ENCODE measurements around the gene AQP6. TPM values are rescaled to one million over a fixed set of nuclear protein-coding genes. Genes with fewer than 3 reads are reported as not detected.

The AQP6 gene
- total and polyA plus RNA-seq, 10 of the 15 experiments (the other 5 are each of a cell fraction or from before 2014, with no cell fraction given) = not detected

DNA sequence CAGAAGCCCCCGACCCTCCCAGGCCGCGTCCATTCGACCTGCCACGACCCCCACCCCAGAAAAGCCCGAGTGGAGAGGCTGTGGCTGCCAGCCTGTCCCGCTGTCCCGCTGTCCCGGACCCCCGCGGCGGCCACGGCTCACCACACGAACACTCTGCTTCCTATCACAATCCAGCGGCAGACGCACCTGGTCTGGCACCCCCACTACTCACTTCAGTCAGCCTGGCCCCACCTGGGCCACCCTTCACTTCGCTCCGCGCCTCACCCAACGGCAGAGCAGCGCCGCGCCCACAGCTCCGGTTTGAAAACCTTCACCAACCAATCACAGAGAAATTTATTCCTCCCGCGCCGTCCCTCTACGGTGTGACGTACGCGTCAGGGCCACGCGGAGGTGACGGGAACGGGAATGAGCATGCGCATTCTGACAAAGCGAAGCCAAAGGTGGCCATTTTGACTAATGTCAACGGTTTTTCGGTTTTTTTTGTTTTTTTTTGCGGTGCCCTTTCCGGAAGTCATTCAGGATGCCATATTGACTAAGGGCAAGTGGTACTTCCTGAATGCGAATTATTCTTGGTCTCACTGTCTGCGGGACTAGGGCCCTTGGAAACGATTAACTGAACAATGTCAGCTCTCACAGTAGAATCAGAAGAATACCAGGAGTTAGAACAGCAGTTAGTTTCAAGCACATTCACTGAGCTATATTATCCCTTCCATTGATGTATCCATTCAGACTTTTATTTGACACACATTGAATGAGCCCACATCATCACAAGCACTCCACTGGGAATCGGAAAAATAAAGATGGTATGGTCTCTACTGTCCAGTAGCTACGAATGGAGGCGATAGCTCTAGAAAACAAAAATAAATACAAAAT is 52.7 kb downstream of the AQP6 start, which contains the start of gene RACGAP1 (continued):
- no peak for TF ChIP-seq MEF2B (IDR thresholded peaks at IDR 0.05; ENCODE audit: partially characterized antibody, poor library complexity, severe bottlenecking)
- TF ChIP-seq TARDBP (IDR thresholded peaks at IDR 0.05; ENCODE audit: borderline replicate concordance) = no peak
- TF ChIP-seq, protein P1, sequence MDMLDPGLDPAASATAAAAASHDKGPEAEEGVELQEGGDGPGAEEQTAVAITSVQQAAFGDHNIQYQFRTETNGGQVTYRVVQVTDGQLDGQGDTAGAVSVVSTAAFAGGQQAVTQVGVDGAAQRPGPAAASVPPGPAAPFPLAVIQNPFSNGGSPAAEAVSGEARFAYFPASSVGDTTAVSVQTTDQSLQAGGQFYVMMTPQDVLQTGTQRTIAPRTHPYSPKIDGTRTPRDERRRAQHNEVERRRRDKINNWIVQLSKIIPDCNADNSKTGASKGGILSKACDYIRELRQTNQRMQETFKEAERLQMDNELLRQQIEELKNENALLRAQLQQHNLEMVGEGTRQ (IDR thresholded peaks at IDR 0.05; ENCODE audit: borderline replicate concordance, low read depth, low read length) = peak; percentile 37; the same call in 1 of the 2 replicates
- TF ChIP-seq SMARCA5 (IDR thresholded peaks at IDR 0.05) = no peak
- TF ChIP-seq SMC3 (IDR thresholded peaks at IDR 0.05; ENCODE audit: borderline replicate concordance, low read length) = no peak
- peak; percentile 89 for TF ChIP-seq POLR2A (IDR thresholded peaks at IDR 0.05; ENCODE audit: low read depth, low read length)
- TF ChIP-seq, protein P2, sequence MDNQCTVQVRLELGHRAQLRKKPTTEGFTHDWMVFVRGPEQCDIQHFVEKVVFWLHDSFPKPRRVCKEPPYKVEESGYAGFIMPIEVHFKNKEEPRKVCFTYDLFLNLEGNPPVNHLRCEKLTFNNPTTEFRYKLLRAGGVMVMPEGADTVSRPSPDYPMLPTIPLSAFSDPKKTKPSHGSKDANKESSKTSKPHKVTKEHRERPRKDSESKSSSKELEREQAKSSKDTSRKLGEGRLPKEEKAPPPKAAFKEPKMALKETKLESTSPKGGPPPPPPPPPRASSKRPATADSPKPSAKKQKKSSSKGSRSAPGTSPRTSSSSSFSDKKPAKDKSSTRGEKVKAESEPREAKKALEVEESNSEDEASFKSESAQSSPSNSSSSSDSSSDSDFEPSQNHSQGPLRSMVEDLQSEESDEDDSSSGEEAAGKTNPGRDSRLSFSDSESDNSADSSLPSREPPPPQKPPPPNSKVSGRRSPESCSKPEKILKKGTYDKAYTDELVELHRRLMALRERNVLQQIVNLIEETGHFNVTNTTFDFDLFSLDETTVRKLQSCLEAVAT (IDR thresholded peaks at IDR 0.05) = no peak
- TF ChIP-seq NFXL1 (IDR thresholded peaks at IDR 0.05; ENCODE audit: borderline replicate concordance) = no peak
- TF ChIP-seq IKZF1 (conservative IDR thresholded peaks at IDR 0.05) = peak; percentile 87
- TF ChIP-seq CBX5 (IDR thresholded peaks at IDR 0.05; ENCODE audit: low read depth) = no peak
- no peak for TF ChIP-seq ZZZ3 (IDR thresholded peaks at IDR 0.05; ENCODE audit: control insufficient read depth, insufficient read length, low read depth)
- peak; percentile 91 for TF ChIP-seq HCFC1 (IDR thresholded peaks at IDR 0.05; ENCODE audit: low read length)
- TF ChIP-seq, protein P3, sequence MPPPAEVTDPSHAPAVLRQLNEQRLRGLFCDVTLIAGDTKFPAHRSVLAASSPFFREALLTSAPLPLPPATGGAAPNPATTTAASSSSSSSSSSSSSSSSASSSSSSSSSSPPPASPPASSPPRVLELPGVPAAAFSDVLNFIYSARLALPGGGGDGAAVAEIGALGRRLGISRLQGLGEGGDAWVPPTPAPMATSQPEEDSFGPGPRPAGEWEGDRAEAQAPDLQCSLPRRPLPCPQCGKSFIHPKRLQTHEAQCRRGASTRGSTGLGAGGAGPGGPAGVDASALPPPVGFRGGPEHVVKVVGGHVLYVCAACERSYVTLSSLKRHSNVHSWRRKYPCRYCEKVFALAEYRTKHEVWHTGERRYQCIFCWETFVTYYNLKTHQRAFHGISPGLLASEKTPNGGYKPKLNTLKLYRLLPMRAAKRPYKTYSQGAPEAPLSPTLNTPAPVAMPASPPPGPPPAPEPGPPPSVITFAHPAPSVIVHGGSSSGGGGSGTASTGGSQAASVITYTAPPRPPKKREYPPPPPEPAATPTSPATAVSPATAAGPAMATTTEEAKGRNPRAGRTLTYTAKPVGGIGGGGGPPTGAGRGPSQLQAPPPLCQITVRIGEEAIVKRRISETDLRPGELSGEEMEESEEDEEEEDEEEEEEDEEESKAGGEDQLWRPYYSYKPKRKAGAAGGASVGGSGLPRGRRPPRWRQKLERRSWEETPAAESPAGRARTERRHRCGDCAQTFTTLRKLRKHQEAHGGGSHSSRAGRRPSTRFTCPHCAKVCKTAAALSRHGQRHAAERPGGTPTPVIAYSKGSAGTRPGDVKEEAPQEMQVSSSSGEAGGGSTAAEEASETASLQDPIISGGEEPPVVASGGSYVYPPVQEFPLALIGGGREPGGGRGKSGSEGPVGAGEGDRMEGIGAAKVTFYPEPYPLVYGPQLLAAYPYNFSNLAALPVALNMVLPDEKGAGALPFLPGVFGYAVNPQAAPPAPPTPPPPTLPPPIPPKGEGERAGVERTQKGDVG (CRISPR knock-in tag; IDR thresholded peaks at IDR 0.05) = no peak
- TF ChIP-seq, protein P4, sequence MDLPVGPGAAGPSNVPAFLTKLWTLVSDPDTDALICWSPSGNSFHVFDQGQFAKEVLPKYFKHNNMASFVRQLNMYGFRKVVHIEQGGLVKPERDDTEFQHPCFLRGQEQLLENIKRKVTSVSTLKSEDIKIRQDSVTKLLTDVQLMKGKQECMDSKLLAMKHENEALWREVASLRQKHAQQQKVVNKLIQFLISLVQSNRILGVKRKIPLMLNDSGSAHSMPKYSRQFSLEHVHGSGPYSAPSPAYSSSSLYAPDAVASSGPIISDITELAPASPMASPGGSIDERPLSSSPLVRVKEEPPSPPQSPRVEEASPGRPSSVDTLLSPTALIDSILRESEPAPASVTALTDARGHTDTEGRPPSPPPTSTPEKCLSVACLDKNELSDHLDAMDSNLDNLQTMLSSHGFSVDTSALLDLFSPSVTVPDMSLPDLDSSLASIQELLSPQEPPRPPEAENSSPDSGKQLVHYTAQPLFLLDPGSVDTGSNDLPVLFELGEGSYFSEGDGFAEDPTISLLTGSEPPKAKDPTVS (IDR thresholded peaks at IDR 0.05; ENCODE audit: low read depth, low read length) = peak; percentile 47; the same call in 1 of the 2 replicates
- no peak for TF ChIP-seq BCL11A (IDR thresholded peaks at IDR 0.05; ENCODE audit: low read depth, low read length)
- no peak for TF ChIP-seq SMAD5 (IDR thresholded peaks at IDR 0.05; ENCODE audit: low read depth)
- TF ChIP-seq, protein P5, sequence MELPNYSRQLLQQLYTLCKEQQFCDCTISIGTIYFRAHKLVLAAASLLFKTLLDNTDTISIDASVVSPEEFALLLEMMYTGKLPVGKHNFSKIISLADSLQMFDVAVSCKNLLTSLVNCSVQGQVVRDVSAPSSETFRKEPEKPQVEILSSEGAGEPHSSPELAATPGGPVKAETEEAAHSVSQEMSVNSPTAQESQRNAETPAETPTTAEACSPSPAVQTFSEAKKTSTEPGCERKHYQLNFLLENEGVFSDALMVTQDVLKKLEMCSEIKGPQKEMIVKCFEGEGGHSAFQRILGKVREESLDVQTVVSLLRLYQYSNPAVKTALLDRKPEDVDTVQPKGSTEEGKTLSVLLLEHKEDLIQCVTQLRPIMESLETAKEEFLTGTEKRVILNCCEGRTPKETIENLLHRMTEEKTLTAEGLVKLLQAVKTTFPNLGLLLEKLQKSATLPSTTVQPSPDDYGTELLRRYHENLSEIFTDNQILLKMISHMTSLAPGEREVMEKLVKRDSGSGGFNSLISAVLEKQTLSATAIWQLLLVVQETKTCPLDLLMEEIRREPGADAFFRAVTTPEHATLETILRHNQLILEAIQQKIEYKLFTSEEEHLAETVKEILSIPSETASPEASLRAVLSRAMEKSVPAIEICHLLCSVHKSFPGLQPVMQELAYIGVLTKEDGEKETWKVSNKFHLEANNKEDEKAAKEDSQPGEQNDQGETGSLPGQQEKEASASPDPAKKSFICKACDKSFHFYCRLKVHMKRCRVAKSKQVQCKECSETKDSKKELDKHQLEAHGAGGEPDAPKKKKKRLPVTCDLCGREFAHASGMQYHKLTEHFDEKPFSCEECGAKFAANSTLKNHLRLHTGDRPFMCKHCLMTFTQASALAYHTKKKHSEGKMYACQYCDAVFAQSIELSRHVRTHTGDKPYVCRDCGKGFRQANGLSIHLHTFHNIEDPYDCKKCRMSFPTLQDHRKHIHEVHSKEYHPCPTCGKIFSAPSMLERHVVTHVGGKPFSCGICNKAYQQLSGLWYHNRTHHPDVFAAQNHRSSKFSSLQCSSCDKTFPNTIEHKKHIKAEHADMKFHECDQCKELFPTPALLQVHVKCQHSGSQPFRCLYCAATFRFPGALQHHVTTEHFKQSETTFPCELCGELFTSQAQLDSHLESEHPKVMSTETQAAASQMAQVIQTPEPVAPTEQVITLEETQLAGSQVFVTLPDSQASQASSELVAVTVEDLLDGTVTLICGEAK (IDR thresholded peaks at IDR 0.05; ENCODE audit: borderline replicate concordance) = peak; percentile 85; the same call in 1 of the 2 replicates
